ENCODE measurements around the gene DOCK11.

GRCh38 chrX:118724365-118724764 lies 228.8 kb downstream of the DOCK11 start:
- TF ChIP-seq REST (IDR thresholded peaks at IDR 0.05; ENCODE audit: insufficient read depth in 1 of 2, low read depth in 2 of 2, low read length in 2 of 2) (no peak), POLR2AphosphoS5 (IDR thresholded peaks at IDR 0.05; ENCODE audit: low read depth, low read length) (no peak), TAF1 (IDR thresholded peaks at IDR 0.05; ENCODE audit: borderline replicate concordance, insufficient read depth, low read length) (no peak), SIN3A (IDR thresholded peaks at IDR 0.05; ENCODE audit: borderline replicate concordance, insufficient read depth, low read length) (no peak), FOXP2 (optimal IDR thresholded peaks at IDR 0.05; ENCODE audit: borderline replicate concordance, extremely low read depth, extremely low read length, insufficient read depth) (no peak)

Data from PFSK-1 (cell line).